T47D (cell line): ENCODE results near the gene RPS6KC1.
"Not testable (repeated sequence)": the region's sequence is repeated elsewhere in the genome, so short reads cannot be mapped to it uniquely, and the experiment has no call there.

ENCODE experiments used
- DNase-seq, 2 experiments: peaks; one replicate each; pipeline versions ENCODE4 v3.0.0 to v3.0.0-alpha.2; 2011 to 2012; ENCODE audit warnings: low read depth in 1 of 2, low spot score in 1 of 2
- JUND ChIP-seq: IDR thresholded peaks from 2 replicates; pipeline ENCODE4 v1.6.1; 2012; ENCODE audit warnings: low read depth
- in situ Hi-C: cut with HindIII; loops from 2 replicates; pipeline ENCODE4 v1.10.0; 2016; ENCODE audit warnings: low sequenced_read_pairs, low pct_unique_long_range_greater_than_20kb

The RPS6KC1 gene

GRCh38 chr1:213034713-213035112, 16.3 kb upstream of the RPS6KC1 start:
- no peak for DNase-seq
- in situ Hi-C loops: no loop called here
- TF ChIP-seq JUND: no peak

GRCh38 chr1:213035573-213035972, 15.5 kb upstream of the RPS6KC1 start:
- in situ Hi-C loops: no loop called here
- no peak for TF ChIP-seq JUND
- DNase-seq: no peak

GRCh38 chr1:213041443-213041842, 9.6 kb upstream of the RPS6KC1 start:
- no peak for DNase-seq
- no peak for TF ChIP-seq JUND
- in situ Hi-C loops: no loop called here

GRCh38 chr1:213045321-213046226, 5.5 kb upstream of the RPS6KC1 start:
- in situ Hi-C loops, DNase-seq: not testable (repeated sequence)

GRCh38 chr1:213049232-213049631, 1.8 kb upstream of the RPS6KC1 start:
- no peak for DNase-seq
- no peak for TF ChIP-seq JUND
- in situ Hi-C loops: no loop called here

- no peak for DNase-seq
- no peak for TF ChIP-seq JUND
- in situ Hi-C loops: no loop called here
Measured at GRCh38 chr1:213050745-213051126, 305 bp upstream of the RPS6KC1 start.

- DNase-seq: no peak
- in situ Hi-C loops: no loop called here
- TF ChIP-seq JUND: no peak
Measured at GRCh38 chr1:213051881-213052202, 801 bp downstream of the RPS6KC1 start.

- DNase-seq: no peak
- TF ChIP-seq JUND: no peak
- in situ Hi-C loops: no loop called here
Measured at GRCh38 chr1:213053455-213053854, 2.4 kb downstream of the RPS6KC1 start.

GRCh38 chr1:213054142-213054541, 3.1 kb downstream of the RPS6KC1 start:
- in situ Hi-C loops: no loop called here
- no peak for DNase-seq
- TF ChIP-seq JUND: no peak

GRCh38 chr1:213054733-213055591, 3.9 kb downstream of the RPS6KC1 start:
- DNase-seq: no peak
- TF ChIP-seq JUND: no peak

GRCh38 chr1:213055767-213056166, 4.7 kb downstream of the RPS6KC1 start:
- in situ Hi-C loops: no loop called here
- no peak for DNase-seq
- no peak for TF ChIP-seq JUND

More at GRCh38 chr1:213054733-213055591, 3.9 kb downstream of the RPS6KC1 start:
- in situ Hi-C loops: no loop called here

GRCh38 chr1:213057264-213058059, 6.4 kb downstream of the RPS6KC1 start:
- DNase-seq: no peak
- TF ChIP-seq JUND: no peak
- in situ Hi-C loops: no loop called here
